ENCODE results near the gene KAT2B. TPM values are rescaled to one million over a fixed set of nuclear protein-coding genes. Genes with fewer than 3 reads are reported as not detected.

The KAT2B gene
- total RNA-seq, 1 donor from 2014 or later = 1.8 TPM

GRCh38 chr3:20145874-20146273 is 105.6 kb downstream of the KAT2B start:
- no peaks in the 10 kb centered on the region for H3K36me3 ChIP-seq (ENCODE audit: control insufficient read depth, insufficient read depth, low read length)
- TF ChIP-seq CTCF (IDR thresholded peaks at IDR 0.05; ENCODE audit: insufficient read depth, low read length, poor library complexity, severe bottlenecking) = no peak
- no peak overlapping the region for H3K4me3 ChIP-seq (ENCODE audit: low read depth, low read length)
- H3K27me3 ChIP-seq (ENCODE audit: control insufficient read depth, insufficient read depth, low read length) = no peaks in the 10 kb centered on the region
- DNase-seq (ENCODE audit: low read depth) = no peak

GRCh38 chr3:20146301-20146700 is 106.1 kb downstream of the KAT2B start:
- TF ChIP-seq CTCF (IDR thresholded peaks at IDR 0.05; ENCODE audit: insufficient read depth, low read length, poor library complexity, severe bottlenecking) = no peak
- H3K36me3 ChIP-seq (ENCODE audit: control insufficient read depth, insufficient read depth, low read length) = no peaks in the 10 kb centered on the region
- no peak for DNase-seq (ENCODE audit: low read depth)
- H3K4me3 ChIP-seq (ENCODE audit: low read depth, low read length) = no peak overlapping the region
- no peaks in the 10 kb centered on the region for H3K27me3 ChIP-seq (ENCODE audit: control insufficient read depth, insufficient read depth, low read length)

GRCh38 chr3:20147361-20147760 is 107.1 kb downstream of the KAT2B start:
- DNase-seq (ENCODE audit: low read depth) = no peak
- no peak overlapping the region for H3K4me3 ChIP-seq (ENCODE audit: low read depth, low read length)
- H3K36me3 ChIP-seq (ENCODE audit: control insufficient read depth, insufficient read depth, low read length) = no peaks in the 10 kb centered on the region
- no peaks in the 10 kb centered on the region for H3K27me3 ChIP-seq (ENCODE audit: control insufficient read depth, insufficient read depth, low read length)
- no peak for TF ChIP-seq CTCF (IDR thresholded peaks at IDR 0.05; ENCODE audit: insufficient read depth, low read length, poor library complexity, severe bottlenecking)

- H3K4me3 ChIP-seq (ENCODE audit: low read depth, low read length) = no peak overlapping the region
- TF ChIP-seq CTCF (IDR thresholded peaks at IDR 0.05; ENCODE audit: insufficient read depth, low read length, poor library complexity, severe bottlenecking) = no peak
Measured at GRCh38 chr3:20148466-20148865, 108.2 kb downstream of the KAT2B start.

GRCh38 chr3:20154078-20154477 is 113.8 kb downstream of the KAT2B start:
- Histone ChIP-seq H3K27me3 (ENCODE audit: control insufficient read depth, insufficient read depth, low read length) (no peaks in the 10 kb centered on the region), H3K36me3 (ENCODE audit: control insufficient read depth, insufficient read depth, low read length) (no peaks in the 10 kb centered on the region), H3K4me3 (ENCODE audit: low read depth, low read length) (no peak overlapping the region)
- no peak for DNase-seq (ENCODE audit: low read depth)
- TF ChIP-seq CTCF (IDR thresholded peaks at IDR 0.05; ENCODE audit: insufficient read depth, low read length, poor library complexity, severe bottlenecking) = no peak

More at GRCh38 chr3:20148466-20148865, 108.2 kb downstream of the KAT2B start:
- H3K36me3 ChIP-seq (ENCODE audit: control insufficient read depth, insufficient read depth, low read length) = no peaks in the 10 kb centered on the region
- no peak for DNase-seq (ENCODE audit: low read depth)
- H3K27me3 ChIP-seq (ENCODE audit: control insufficient read depth, insufficient read depth, low read length) = no peaks in the 10 kb centered on the region

- no peak for DNase-seq (ENCODE audit: low read depth)
- Histone ChIP-seq H3K36me3 (ENCODE audit: control insufficient read depth, insufficient read depth, low read length) (no peaks in the 10 kb centered on the region), H3K4me3 (ENCODE audit: low read depth, low read length) (no peak overlapping the region), H3K27me3 (ENCODE audit: control insufficient read depth, insufficient read depth, low read length) (no peaks in the 10 kb centered on the region)
- no peak for TF ChIP-seq CTCF (IDR thresholded peaks at IDR 0.05; ENCODE audit: insufficient read depth, low read length, poor library complexity, severe bottlenecking)
Measured at GRCh38 chr3:20154928-20155327, 114.7 kb downstream of the KAT2B start.
